Lung (tissue), 12 donors: Measurements from ENCODE around the gene KCTD16. TPM values are rescaled to one million over a fixed set of nuclear protein-coding genes. Genes with fewer than 3 reads are reported as not detected.

Experiments
- ATAC-seq: fragments of 200-7000 bp; cut with Tn5 transposase; one replicate; pipeline ENCODE4 v1.9.1; 2020; ENCODE audit warnings: moderate number of reproducible peaks; ENCODE audit not compliant: insufficient read depth, low FRiP score
- DNase-seq, 3 donors: peaks; one replicate each; pipeline ENCODE4 v3.0.0-alpha.2; 2013 to 2017
- H3K27ac ChIP-seq, 2 donors: one replicate each; pipeline ENCODE4 v1.5.1; 2013; ENCODE audit warnings: mild to moderate bottlenecking in 2 of 2, moderate library complexity in 2 of 2, control low read depth in 1 of 2, inconsistent platforms in 1 of 2, low read depth in 1 of 2, low read length in 1 of 2
- H3K27me3 ChIP-seq, 3 donors: one replicate each; pipeline ENCODE4 v1.5.1; 2013; ENCODE audit warnings: low read length in 2 of 3; ENCODE audit not compliant: control insufficient read depth in 3 of 3, insufficient read depth in 3 of 3
- H3K36me3 ChIP-seq, 4 donors: one replicate each; pipeline ENCODE4 v1.5.1; 2013; ENCODE audit warnings: low read length in 4 of 4, mild to moderate bottlenecking in 1 of 4, moderate library complexity in 1 of 4; ENCODE audit not compliant: control insufficient read depth in 4 of 4, insufficient read depth in 4 of 4
- H3K4me1 ChIP-seq, 5 donors: one replicate each; pipeline ENCODE4 v1.5.1; 2013; ENCODE audit warnings: low read length in 5 of 5, mild to moderate bottlenecking in 2 of 5, moderate library complexity in 1 of 5; ENCODE audit not compliant: control insufficient read depth in 5 of 5, insufficient read depth in 5 of 5
- H3K4me3 ChIP-seq: one replicate; pipeline ENCODE4 v1.5.1; 2013; ENCODE audit warnings: mild to moderate bottlenecking, control low read depth, moderate library complexity
- H3K9ac ChIP-seq, 2 donors: one replicate each; pipeline ENCODE4 v1.5.1; 2013; ENCODE audit warnings: low read length in 2 of 2, control low read depth in 1 of 2; ENCODE audit not compliant: insufficient read depth in 1 of 2
- H3K9me3 ChIP-seq, 4 donors: one replicate each; pipeline ENCODE4 v1.5.1; 2013; ENCODE audit warnings: low read length in 3 of 4, mild to moderate bottlenecking in 1 of 4, moderate library complexity in 1 of 4; ENCODE audit not compliant: control insufficient read depth in 4 of 4, insufficient read depth in 3 of 4
- CTCF ChIP-seq: IDR thresholded peaks from 2 replicates; pipeline ENCODE4 v1.5.1; 2012; ENCODE audit warnings: mild to moderate bottlenecking; ENCODE audit errors: control extremely low read depth, extremely low read depth
- WGBS, 2 donors: extraction: QIAGEN DNeasy Blood & Tissue Kit; methylation state at CpG; one replicate each; pipeline ENCODE4 v1.1.7; 2013; 5-methylcytosine and 5-hydroxymethylcytosine counted together
- polyA plus RNA-seq, 2 donors: library from polyadenylated mRNA; stranded (reverse); fragments of 200-250 nt; gene quantifications; one replicate each; pipeline ENCODE4 v1.2.1, GENCODE V29; 2013
- total RNA-seq, 2 donors: library from RNA; depleted of rRNA in 1 of 2; stranded (reverse); fragments of >200 nt in 1 of 2; gene quantifications; one replicate each; pipeline ENCODE4 v1.2.1, GENCODE V29; 2014 to 2021
- donor health status: control.
- donor health status: control.
- donor health status: Bipolar disorder and iron deficiency.
- donor health status: healthy.
- donor health status: DM: yes; HTN: yes; CAD: no.

The KCTD16 gene
- total and polyA plus RNA-seq, 4 donors, result 0.07 to 0.63 (median 0.27) TPM

GRCh38 chr5:144318011-144318410 is 147.3 kb downstream of the KCTD16 start:
- Histone ChIP-seq H3K27me3 (peaks cover 0 to 28% (median 19%) of the 10 kb centered on the region in 3 donors), H3K9me3 (no peaks in the 10 kb centered on the region), H3K27ac (no peak overlapping the region), H3K36me3 (no peaks in the 10 kb centered on the region), H3K4me3 (no peak overlapping the region), H3K4me1 (no peaks in the 10 kb centered on the region), H3K9ac (no peak overlapping the region)
- 90% methylated on average over 3 of the region's 3 CpGs for WGBS, 2 donors
- ATAC-seq (no peak), DNase-seq (no peak)
- TF ChIP-seq CTCF, result no peak

- no peak for TF ChIP-seq CTCF
- Histone ChIP-seq H3K27me3 (peaks cover 0 to 28% (median 16%) of the 10 kb centered on the region in 3 donors), H3K4me1 (no peaks in the 10 kb centered on the region), H3K9ac (no peak overlapping the region), H3K9me3 (no peaks in the 10 kb centered on the region), H3K27ac (no peak overlapping the region), H3K36me3 (no peaks in the 10 kb centered on the region), H3K4me3 (no peak overlapping the region)
- DNase-seq, result no peak
- WGBS, 2 donors, result 81 to 82% methylated on average over 4 of the region's 4 CpGs
- no peak for ATAC-seq
These were observed 147.8 kb downstream of the KCTD16 start for GRCh38 chr5:144318460-144318859.

GRCh38 chr5:144323181-144323580 is 152.5 kb downstream of the KCTD16 start:
- TF ChIP-seq CTCF, result no peak
- Histone ChIP-seq H3K27me3 (peaks cover 0 to 5% (median 3%) of the 10 kb centered on the region in 3 donors), H3K9me3 (no peaks in the 10 kb centered on the region), H3K27ac (no peak overlapping the region), H3K9ac (no peak overlapping the region), H3K36me3 (no peaks in the 10 kb centered on the region), H3K4me1 (peaks cover 0 to 2% (median 0%) of the 10 kb centered on the region in 5 donors), H3K4me3 (no peak overlapping the region)
- DNase-seq (no peak), ATAC-seq (no peak)
- 88 to 93% methylated on average over 1 of the region's 1 CpG for WGBS, 2 donors

GRCh38 chr5:144325532-144325931 is 154.9 kb downstream of the KCTD16 start:
- no peaks in the 10 kb centered on the region for H3K9me3 ChIP-seq
- no peak for TF ChIP-seq CTCF
- peaks cover 0 to 3% (median 0%) of the 10 kb centered on the region in 5 donors for H3K4me1 ChIP-seq
- no peaks in the 10 kb centered on the region for H3K36me3 ChIP-seq
- DNase-seq (no peak), ATAC-seq (no peak)
- H3K27me3 ChIP-seq, result peaks cover 0 to 2% (median 0%) of the 10 kb centered on the region in 3 donors
- no peak overlapping the region for H3K4me3 ChIP-seq
- no peak overlapping the region for H3K27ac ChIP-seq
- H3K9ac ChIP-seq, result no peak overlapping the region
- 57 to 82% methylated on average over 3 of the region's 3 CpGs for WGBS, 2 donors
